ENCODE measurements around the gene FIGN. TPM values are rescaled to one million over a fixed set of nuclear protein-coding genes. Genes with fewer than 3 reads are reported as not detected.

The FIGN gene
- not detected for total RNA-seq

GRCh38 chr2:163735685-163736432 lies at the start of gene FIGN:
TSS of gene FIGN (minus strand) at chr2:163736008. CDS start at chr2:163734927, 1,081 bp downstream.
- intact Hi-C loops (cut with micrococcal nuclease), result no loop called here
- Mint-ChIP-seq H3K4me3 (no peak within 1 kb of the TSS), H3K36me3 (ENCODE audit: low read depth) (peaks cover 3% of the 10 kb centered on the region), H3K27ac (no peak within 1 kb of the TSS), H3K4me1 (ENCODE audit: low read depth) (peaks cover 4% of the 10 kb centered on the region), H3K9me3 (no peaks in the 10 kb centered on the region), H3K27me3 (peaks cover 24% of the 10 kb centered on the region)
- CTCF ChIA-PET, result no interaction called here
- DNase-seq (no peak), ATAC-seq (no peak)
- no peak for TF ChIP-seq CTCF (IDR thresholded peaks at IDR 0.05)
- POLR2A ChIA-PET, result no interaction called here

GRCh38 chr2:163785162-163785561 lies 49.4 kb upstream of the FIGN start:
- Mint-ChIP-seq H3K4me3 (no peak overlapping the region), H3K9me3 (peaks cover 2% of the 10 kb centered on the region), H3K27me3 (no peaks in the 10 kb centered on the region), H3K4me1 (ENCODE audit: low read depth) (no peaks in the 10 kb centered on the region), H3K27ac (no peak overlapping the region), H3K36me3 (ENCODE audit: low read depth) (no peaks in the 10 kb centered on the region)
- ChIA-PET CTCF (no interaction called here), POLR2A (no interaction called here)
- TF ChIP-seq CTCF (IDR thresholded peaks at IDR 0.05), result no peak
- ATAC-seq, result no peak
- intact Hi-C loops (cut with micrococcal nuclease), result no loop called here
- no peak for DNase-seq

GRCh38 chr2:163779970-163780597 lies 44.3 kb upstream of the FIGN start:
- H3K27me3 Mint-ChIP-seq, result no peaks in the 10 kb centered on the region
- ATAC-seq, result no peak
- ChIA-PET POLR2A (no interaction called here), CTCF (no interaction called here)
- DNase-seq, result no peak
- no peak overlapping the region for H3K4me3 Mint-ChIP-seq
- intact Hi-C loops (cut with micrococcal nuclease), result no loop called here
- no peak for TF ChIP-seq CTCF (IDR thresholded peaks at IDR 0.05)
- peaks cover 2% of the 10 kb centered on the region for H3K9me3 Mint-ChIP-seq
- H3K27ac Mint-ChIP-seq, result no peak overlapping the region
- no peaks in the 10 kb centered on the region for H3K36me3 Mint-ChIP-seq (ENCODE audit: low read depth)
- H3K4me1 Mint-ChIP-seq (ENCODE audit: low read depth), result no peaks in the 10 kb centered on the region

- no peak for DNase-seq
- H3K4me1 Mint-ChIP-seq (ENCODE audit: low read depth), result no peaks in the 10 kb centered on the region
- no peak overlapping the region for H3K4me3 Mint-ChIP-seq
- no peak overlapping the region for H3K27ac Mint-ChIP-seq
- intact Hi-C loops (cut with micrococcal nuclease), result no loop called here
- H3K27me3 Mint-ChIP-seq, result no peaks in the 10 kb centered on the region
- ATAC-seq, result no peak
- H3K9me3 Mint-ChIP-seq, result peaks cover 2% of the 10 kb centered on the region
- ChIA-PET POLR2A (no interaction called here), CTCF (no interaction called here)
- TF ChIP-seq CTCF (IDR thresholded peaks at IDR 0.05), result no peak
- no peaks in the 10 kb centered on the region for H3K36me3 Mint-ChIP-seq (ENCODE audit: low read depth)
Measured at GRCh38 chr2:163778045-163778781, 42.4 kb upstream of the FIGN start.

GRCh38 chr2:163775304-163775703 lies 39.5 kb upstream of the FIGN start:
- no peak for ATAC-seq
- Mint-ChIP-seq H3K4me3 (no peak overlapping the region), H3K9me3 (peaks cover 3% of the 10 kb centered on the region), H3K27ac (no peak overlapping the region), H3K27me3 (no peaks in the 10 kb centered on the region), H3K36me3 (ENCODE audit: low read depth) (no peaks in the 10 kb centered on the region), H3K4me1 (ENCODE audit: low read depth) (no peaks in the 10 kb centered on the region)
- ChIA-PET POLR2A (no interaction called here), CTCF (no interaction called here)
- TF ChIP-seq CTCF (IDR thresholded peaks at IDR 0.05), result no peak
- intact Hi-C loops (cut with micrococcal nuclease), result no loop called here
- DNase-seq, result no peak
